ENCODE results near the gene JPH2. TPM values are rescaled to one million over a fixed set of nuclear protein-coding genes. Genes with fewer than 3 reads are reported as not detected.

Gene JPH2
- total RNA-seq, 1 donor from 2014 or later = 14.2 TPM

DNA sequence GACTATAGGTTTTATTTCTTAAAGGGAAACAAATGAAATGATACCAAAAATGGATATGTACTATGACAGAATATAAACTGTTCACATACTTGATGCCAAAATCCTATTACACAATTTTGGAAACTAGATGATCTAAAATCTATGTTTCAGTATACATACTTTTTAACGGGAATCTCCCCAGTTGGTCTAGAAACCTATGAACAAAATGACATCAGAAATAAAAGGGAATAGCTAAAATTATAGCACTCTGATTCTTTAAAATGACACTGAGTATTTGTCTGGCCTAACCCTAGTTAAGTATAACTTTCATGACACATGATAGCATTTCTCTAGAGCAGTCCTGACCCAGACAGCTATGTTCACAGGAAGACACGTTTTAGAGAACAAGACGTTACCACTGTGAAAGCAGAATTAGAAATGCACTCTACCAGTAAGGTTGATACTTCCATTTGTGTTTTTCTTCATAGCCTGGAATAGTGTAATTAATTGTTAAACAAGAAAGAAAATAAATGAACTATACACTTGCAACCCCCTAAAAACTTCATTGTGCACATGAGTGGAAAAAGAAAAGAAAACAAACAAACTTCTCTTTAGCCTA, 20.2 kb upstream of the JPH2 start:
- H3K27ac Mint-ChIP-seq (ENCODE audit: unreplicated experiment) = peak overlapping the region; percentile 76

GRCh38 chr20:44206132-44206531, 19.1 kb upstream of the JPH2 start:
- H3K36me3 Mint-ChIP-seq (ENCODE audit: unreplicated experiment) = peaks cover 24% of the 10 kb centered on the region
- no peak for TF ChIP-seq CTCF (IDR thresholded peaks at IDR 0.05)
- peak overlapping the region; percentile 84 for H3K27ac Mint-ChIP-seq (ENCODE audit: unreplicated experiment)
- H3K9me3 Mint-ChIP-seq (ENCODE audit: unreplicated experiment) = no peaks in the 10 kb centered on the region
- DNase-seq (ENCODE audit: extremely low spot score, unreplicated experiment) = no peak
- peaks cover 72% of the 10 kb centered on the region for H3K4me1 Mint-ChIP-seq (ENCODE audit: unreplicated experiment)
- no peaks in the 10 kb centered on the region for H3K27me3 Mint-ChIP-seq (ENCODE audit: unreplicated experiment)
- no peak overlapping the region for H3K4me3 Mint-ChIP-seq (ENCODE audit: unreplicated experiment)

More for the DNA sequence above, 20.2 kb upstream of the JPH2 start:
- Mint-ChIP-seq H3K9me3 (ENCODE audit: unreplicated experiment) (no peaks in the 10 kb centered on the region), H3K36me3 (ENCODE audit: unreplicated experiment) (peaks cover 15% of the 10 kb centered on the region), H3K4me3 (ENCODE audit: unreplicated experiment) (peak overlapping the region; percentile 52), H3K4me1 (ENCODE audit: unreplicated experiment) (peaks cover 76% of the 10 kb centered on the region), H3K27me3 (ENCODE audit: unreplicated experiment) (no peaks in the 10 kb centered on the region)
- no peak for TF ChIP-seq CTCF (IDR thresholded peaks at IDR 0.05)
- DNase-seq (ENCODE audit: extremely low spot score, unreplicated experiment) = no peak

GRCh38 chr20:44204832-44205215, 17.8 kb upstream of the JPH2 start:
- no peak for TF ChIP-seq CTCF (IDR thresholded peaks at IDR 0.05)
- Mint-ChIP-seq H3K4me3 (ENCODE audit: unreplicated experiment) (no peak overlapping the region), H3K4me1 (ENCODE audit: unreplicated experiment) (peaks cover 77% of the 10 kb centered on the region), H3K36me3 (ENCODE audit: unreplicated experiment) (peaks cover 35% of the 10 kb centered on the region), H3K27ac (ENCODE audit: unreplicated experiment) (peak overlapping the region; percentile 84), H3K9me3 (ENCODE audit: unreplicated experiment) (no peaks in the 10 kb centered on the region), H3K27me3 (ENCODE audit: unreplicated experiment) (no peaks in the 10 kb centered on the region)
- no peak for DNase-seq (ENCODE audit: extremely low spot score, unreplicated experiment)

- Mint-ChIP-seq H3K4me3 (ENCODE audit: unreplicated experiment) (no peak overlapping the region), H3K4me1 (ENCODE audit: unreplicated experiment) (peaks cover 72% of the 10 kb centered on the region), H3K27ac (ENCODE audit: unreplicated experiment) (peak overlapping the region; percentile 84), H3K9me3 (ENCODE audit: unreplicated experiment) (no peaks in the 10 kb centered on the region), H3K27me3 (ENCODE audit: unreplicated experiment) (no peaks in the 10 kb centered on the region), H3K36me3 (ENCODE audit: unreplicated experiment) (peaks cover 40% of the 10 kb centered on the region)
- no peak for TF ChIP-seq CTCF (IDR thresholded peaks at IDR 0.05)
- no peak for DNase-seq (ENCODE audit: extremely low spot score, unreplicated experiment)
These were observed 17.3 kb upstream of the JPH2 start for GRCh38 chr20:44204156-44204831.

DNA sequence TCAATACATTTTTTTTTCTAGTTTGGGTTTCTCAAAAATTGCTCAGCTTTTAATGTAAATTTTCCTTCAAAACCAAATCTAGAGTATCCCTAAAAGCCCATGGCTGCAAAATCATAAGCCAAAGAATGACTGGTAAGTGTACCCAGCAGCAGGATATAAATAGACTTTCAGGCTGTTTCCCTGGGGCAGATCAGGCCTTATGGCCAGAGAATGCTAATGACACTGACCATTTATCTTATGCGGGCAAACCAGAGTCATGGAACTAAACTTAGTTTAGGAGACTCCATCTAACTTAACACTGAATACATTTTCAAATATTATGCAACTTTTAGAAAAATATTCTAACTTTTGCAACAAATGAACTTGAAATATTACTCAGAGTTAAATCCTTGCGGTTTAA, 16.2 kb upstream of the JPH2 start:
- Mint-ChIP-seq H3K27ac (ENCODE audit: unreplicated experiment) (peak overlapping the region; percentile 84), H3K27me3 (ENCODE audit: unreplicated experiment) (no peaks in the 10 kb centered on the region), H3K9me3 (ENCODE audit: unreplicated experiment) (no peaks in the 10 kb centered on the region), H3K4me3 (ENCODE audit: unreplicated experiment) (no peak overlapping the region), H3K4me1 (ENCODE audit: unreplicated experiment) (peaks cover 61% of the 10 kb centered on the region), H3K36me3 (ENCODE audit: unreplicated experiment) (peaks cover 46% of the 10 kb centered on the region)
- TF ChIP-seq CTCF (IDR thresholded peaks at IDR 0.05) = no peak
- DNase-seq (ENCODE audit: extremely low spot score, unreplicated experiment) = no peak
